ENCODE results near the gene HS6ST2. TPM values are rescaled to one million over a fixed set of nuclear protein-coding genes. Genes with fewer than 3 reads are reported as not detected.

HS6ST2 gene
- polyA plus RNA-seq, 5 donors = 10.9 to 22.8 (median 17.8) TPM

GRCh38 chrX:132677233-132677716 lies 281.2 kb downstream of the HS6ST2 start:
- DNase-seq = no peak

GRCh38 chrX:132676561-132677186 lies 281.8 kb downstream of the HS6ST2 start:
- no peak for DNase-seq

GRCh38 chrX:132676102-132676501 lies 282.3 kb downstream of the HS6ST2 start:
- no peak for DNase-seq

GRCh38 chrX:132673331-132673730 lies 285.1 kb downstream of the HS6ST2 start:
- DNase-seq = no peak

DNA sequence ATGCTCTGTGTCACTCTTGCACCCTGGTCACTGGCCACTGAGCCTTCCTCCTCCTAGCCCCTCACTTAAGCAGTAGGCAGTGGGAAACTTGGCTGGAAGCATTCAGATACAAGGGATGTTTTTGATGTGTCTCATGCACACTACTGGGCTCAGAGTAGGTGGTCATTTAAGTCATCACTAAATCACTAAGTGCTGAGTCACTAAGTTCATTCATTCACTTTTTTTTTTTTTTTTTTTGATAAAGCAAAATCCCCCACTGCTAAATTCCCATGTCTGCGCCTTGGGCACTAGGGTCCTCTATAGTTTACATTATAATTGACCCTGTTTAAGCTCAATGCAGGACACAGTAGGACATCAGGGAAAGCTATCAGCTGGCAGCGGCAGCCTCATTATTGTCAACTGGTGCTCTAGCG lies 287.2 kb downstream of the HS6ST2 start:
- no peak for DNase-seq

- DNase-seq = no peak
Observed at GRCh38 chrX:132669142-132669541, 289.3 kb downstream of the HS6ST2 start.

GRCh38 chrX:132668178-132668577 lies 290.3 kb downstream of the HS6ST2 start:
- DNase-seq = no peak

- no peak for DNase-seq
Observed at GRCh38 chrX:132665676-132666075, 292.8 kb downstream of the HS6ST2 start.

GRCh38 chrX:132664273-132664672 lies 294.2 kb downstream of the HS6ST2 start:
- no peak for DNase-seq

DNA sequence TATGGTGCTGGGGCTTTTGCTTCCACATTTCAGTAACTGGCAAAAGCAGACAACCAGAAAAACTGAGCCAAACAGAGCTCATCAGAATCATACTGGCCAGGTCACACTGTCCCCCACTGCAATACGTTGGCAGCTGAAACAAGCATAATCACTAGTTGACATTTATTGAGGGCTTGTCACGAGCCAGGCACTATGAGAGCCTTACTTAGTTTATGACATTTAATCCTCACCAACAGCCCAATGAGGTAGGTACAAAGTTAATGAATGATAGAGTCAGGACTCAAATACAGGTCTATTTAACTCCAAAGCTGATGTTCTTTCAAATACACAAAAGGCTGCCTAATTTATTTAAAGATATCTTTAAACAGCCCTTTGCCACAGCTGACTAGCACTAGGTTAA lies 295.6 kb downstream of the HS6ST2 start:
- DNase-seq = no peak

- DNase-seq = no peak
Observed at GRCh38 chrX:132657876-132658275, 300.6 kb downstream of the HS6ST2 start.

GRCh38 chrX:132652871-132653270 lies 305.6 kb downstream of the HS6ST2 start:
- DNase-seq = no peak

- DNase-seq = no peak
Observed at GRCh38 chrX:132651421-132652086, 306.9 kb downstream of the HS6ST2 start.

DNA sequence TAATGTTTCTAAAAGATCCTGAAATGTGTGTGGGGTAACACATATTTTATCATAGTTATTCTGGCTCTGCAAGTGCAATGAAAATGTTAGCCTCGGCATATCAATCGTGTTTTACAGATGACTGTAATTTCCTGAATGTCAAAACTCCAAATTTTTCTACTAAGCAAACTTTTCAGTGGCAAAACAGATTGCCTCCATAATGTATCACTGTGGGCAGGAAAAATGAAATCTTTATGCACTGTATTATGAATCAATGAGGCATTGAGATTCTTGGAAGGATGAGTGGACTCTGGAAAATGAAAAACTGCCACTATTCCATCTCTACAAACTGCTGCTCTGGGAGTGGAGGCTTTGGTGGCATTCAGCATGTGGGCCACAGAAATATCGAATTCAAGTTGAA lies 309.5 kb downstream of the HS6ST2 start:
- DNase-seq = no peak

DNA sequence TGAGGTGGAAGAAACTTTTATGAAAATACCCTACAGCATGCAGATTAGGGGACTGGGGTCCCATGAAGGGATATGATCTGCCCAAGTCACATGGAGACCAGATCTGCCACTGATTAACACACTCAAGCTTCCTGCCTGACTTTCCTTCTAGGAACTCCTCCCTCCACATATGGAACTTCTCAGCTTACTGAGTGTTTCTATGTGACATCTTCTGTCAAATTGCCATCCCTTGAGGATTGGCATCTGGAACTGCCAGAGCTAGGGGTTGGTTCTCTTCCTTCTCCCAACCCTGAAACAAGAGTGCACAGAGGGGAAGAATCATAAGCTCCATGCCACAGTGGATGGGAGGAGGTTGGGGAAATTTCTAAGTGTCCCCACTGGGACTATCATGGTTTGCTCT lies 319.0 kb downstream of the HS6ST2 start:
- no peak for DNase-seq

DNA sequence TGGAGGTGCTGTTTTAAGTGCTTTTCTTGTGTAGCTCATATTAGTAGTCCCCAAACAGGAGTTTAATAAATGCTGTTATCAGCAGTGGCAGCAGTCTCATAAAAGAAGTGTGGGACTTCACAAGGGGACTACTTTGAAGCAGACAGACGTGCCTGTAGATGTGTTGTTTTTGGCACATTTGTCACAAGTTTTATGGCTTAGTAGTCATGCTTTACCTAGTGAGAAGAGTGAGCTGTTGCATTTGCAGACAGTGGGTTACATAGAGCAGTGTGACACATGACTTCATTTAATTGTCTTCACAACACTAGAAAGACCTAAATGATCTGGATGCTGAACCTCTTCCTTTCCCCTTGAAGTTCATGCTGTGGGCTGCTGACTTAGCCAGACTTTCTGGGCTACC lies 320.1 kb downstream of the HS6ST2 start:
- DNase-seq = no peak

DNA sequence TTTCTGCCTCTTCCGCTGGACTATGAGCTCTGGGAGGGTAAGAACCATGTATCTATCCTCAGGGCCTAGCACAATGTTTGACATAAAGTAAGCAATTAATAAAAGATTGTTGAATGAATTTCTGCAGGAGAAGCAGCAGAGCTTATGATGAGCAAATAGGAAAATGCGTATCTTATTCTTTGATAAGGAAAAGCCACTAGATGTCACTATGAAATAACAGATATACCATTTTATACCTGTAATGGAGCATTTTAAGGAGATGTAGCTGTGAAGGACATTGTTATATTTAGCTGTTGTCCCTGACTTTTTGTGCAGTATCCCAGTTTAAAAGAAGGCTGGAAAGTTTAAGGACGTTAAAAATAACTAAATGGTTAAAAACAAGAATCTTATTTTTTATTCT lies 322.3 kb downstream of the HS6ST2 start:
- no peak for DNase-seq

DNA sequence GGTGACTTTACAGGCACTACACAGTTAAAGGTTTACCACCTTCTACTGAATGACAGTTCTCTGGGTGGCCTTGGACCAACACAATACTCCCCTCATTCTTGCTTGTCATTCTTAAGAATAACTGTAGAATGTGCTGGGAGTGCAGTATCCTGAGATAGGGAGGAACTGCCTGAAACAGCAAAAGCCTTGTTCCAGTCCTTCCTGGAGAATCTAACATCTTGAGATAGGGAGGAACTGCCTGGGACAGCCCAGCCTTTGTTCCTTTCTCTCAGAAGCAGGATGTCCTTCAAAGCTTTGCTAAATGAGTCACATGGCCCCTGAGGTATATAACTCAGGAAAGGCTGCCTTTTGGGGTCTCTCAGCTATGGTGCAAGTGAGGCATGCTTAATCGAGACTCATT lies 323.9 kb downstream of the HS6ST2 start:
- no peak for DNase-seq

GRCh38 chrX:132631579-132632232 lies 326.7 kb downstream of the HS6ST2 start:
- no peak for DNase-seq

- DNase-seq = no peak
Observed at GRCh38 chrX:132624466-132624865, 334.0 kb downstream of the HS6ST2 start.

DNA sequence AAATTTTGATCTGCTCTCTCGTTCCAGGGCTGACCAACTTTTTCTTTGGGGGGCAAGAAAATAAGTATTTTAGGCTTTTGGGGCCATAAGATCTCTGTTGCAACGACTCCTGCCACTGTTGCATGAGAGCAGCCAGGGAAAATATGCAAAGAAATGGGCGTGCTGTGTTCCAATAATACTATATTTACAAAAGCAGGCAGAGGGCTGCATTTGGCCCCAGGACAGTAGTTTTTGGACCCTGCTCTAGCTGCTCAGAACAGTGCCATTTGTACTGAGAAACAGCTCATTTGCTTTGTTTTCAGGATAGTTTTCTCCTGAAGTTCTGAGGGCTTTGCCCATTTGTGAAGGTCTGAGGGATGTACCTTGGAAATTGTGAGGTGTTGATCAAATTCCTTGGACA lies 334.5 kb downstream of the HS6ST2 start:
- DNase-seq = no peak

GRCh38 chrX:132623300-132623699 lies 335.1 kb downstream of the HS6ST2 start:
- no peak for DNase-seq

GRCh38 chrX:132622130-132622529 lies 336.3 kb downstream of the HS6ST2 start:
- no peak for DNase-seq

Data from right lung (tissue), 5 donors.